GM10266 (cell line): Measurements from ENCODE around the gene RIGI.

ENCODE experiments used
- DNase-seq: peaks from one replicate; pipeline ENCODE4 v3.0.0; 2012; ENCODE audit errors: extremely low spot score
- CTCF ChIP-seq: IDR thresholded peaks from 2 replicates; pipeline ENCODE4 v1.5.1; 2012; ENCODE audit warnings: mild to moderate bottlenecking, low read depth; ENCODE audit not compliant: control insufficient read depth, insufficient read depth; ENCODE audit errors: missing control alignments

RIGI gene

GRCh38 chr9:32566770-32567169 lies 40.8 kb upstream of the RIGI start:
- TF ChIP-seq CTCF: no peak
- DNase-seq: no peak

- TF ChIP-seq CTCF: no peak
- DNase-seq: no peak
Measured at GRCh38 chr9:32565967-32566366, 40.0 kb upstream of the RIGI start.

- no peak for DNase-seq
- TF ChIP-seq CTCF: no peak
Measured at GRCh38 chr9:32558408-32558934, 32.5 kb upstream of the RIGI start.

GRCh38 chr9:32554591-32554990 lies 28.6 kb upstream of the RIGI start:
- no peak for DNase-seq
- TF ChIP-seq CTCF: no peak

- TF ChIP-seq CTCF: no peak
- DNase-seq: no peak
Measured at GRCh38 chr9:32554107-32554506, 28.1 kb upstream of the RIGI start.

- no peak for TF ChIP-seq CTCF
- peak; percentile 88 for DNase-seq
Measured at GRCh38 chr9:32552172-32552872, 26.3 kb upstream of the RIGI start, which contains the start of the genes SMIM27 and TOPORS. Gene SMIM27 (plus strand): TSS chr9:32552327. CDS start chr9:32552435, 108 bp downstream. Gene TOPORS (minus strand): TSS chr9:32552586. CDS start chr9:32552436, 150 bp downstream.
